Caco-2 (cell line): ENCODE data around the gene ZNF783. TPM values are rescaled to one million over a fixed set of nuclear protein-coding genes. Genes with fewer than 3 reads are reported as not detected.
"Not testable (repeated sequence)": the region's sequence is repeated elsewhere in the genome, so short reads cannot be mapped to it uniquely, and the experiment has no call there.

ENCODE experiments used
- BruUV-seq: library from RNA; stranded (reverse); fragments of 400-500 nt; replicated peaks from 2 replicates; lab custom pipeline; 2021; lab: Mats Ljungman, UMichigan
- CTCF ChIA-PET: fragments of 300-600 bp; sonication (Branson Sonifier 250); formaldehyde crosslinking; loops from one replicate; lab custom pipeline; 2022; ENCODE audit warnings: antibody characterized with exemption; lab: Charles Lee
- POLR2A ChIA-PET: fragments of 300-600 bp; sonication (Branson Sonifier 250); formaldehyde crosslinking; loops from one replicate; lab custom pipeline; 2022; ENCODE audit warnings: antibody characterized with exemption; lab: Charles Lee
- DNase-seq, 2 experiments: peaks; one replicate each; pipeline versions ENCODE4 v3.0.0 to v3.0.0-alpha.2; 2020 to 2022
- H3K27me3 ChIP-seq: replicated peaks from 2 replicates; pipeline ENCODE4 v1.6.0; 2011; ENCODE audit warnings: low read length; ENCODE audit not compliant: control insufficient read depth, insufficient read depth
- H3K36me3 ChIP-seq: 2 replicates; pipeline ENCODE4 v1.5.1; 2011; ENCODE audit warnings: low read length; ENCODE audit not compliant: control insufficient read depth, insufficient read depth
- H3K4me1 ChIP-seq: fragments of 250-450 bp; sonication (Bioruptor Pico); 2 replicates; pipeline ENCODE4 v1.5.1; 2020; ENCODE audit warnings: mild to moderate bottlenecking
- H3K4me3 ChIP-seq: 2 replicates; pipeline ENCODE4 v1.5.1; 2011; ENCODE audit warnings: low read depth, mild to moderate bottlenecking, control low read depth, low read length
- H3K9me3 ChIP-seq: fragments of 250-450 bp; sonication (Bioruptor Pico); 2 replicates; pipeline ENCODE4 v1.5.1; 2020; ENCODE audit warnings: mild to moderate bottlenecking, moderate library complexity
- H3K27ac Mint-ChIP-seq: one replicate; pipeline ENCODE4 v1.8.0; 2022; ENCODE audit warnings: mixed read lengths; ENCODE audit not compliant: unreplicated experiment
- H3K27me3 Mint-ChIP-seq: one replicate; pipeline ENCODE4 v1.8.0; 2022; ENCODE audit warnings: mixed read lengths; ENCODE audit not compliant: insufficient read depth, unreplicated experiment
- H3K36me3 Mint-ChIP-seq: one replicate; pipeline ENCODE4 v1.8.0; 2022; ENCODE audit warnings: mild to moderate bottlenecking, mixed read lengths; ENCODE audit not compliant: insufficient read depth, unreplicated experiment
- H3K4me1 Mint-ChIP-seq: one replicate; pipeline ENCODE4 v1.8.0; 2022; ENCODE audit warnings: low read depth, mixed read lengths; ENCODE audit not compliant: unreplicated experiment
- H3K4me3 Mint-ChIP-seq: one replicate; pipeline ENCODE4 v1.8.0; 2022; ENCODE audit warnings: mild to moderate bottlenecking, moderate library complexity, mixed read lengths; ENCODE audit not compliant: unreplicated experiment
- H3K9me3 Mint-ChIP-seq: one replicate; pipeline ENCODE4 v1.8.0; 2022; ENCODE audit warnings: mixed read lengths; ENCODE audit not compliant: unreplicated experiment
- intact Hi-C: fragments of 100-400 bp; cut with micrococcal nuclease; formaldehyde crosslinking; loops from one replicate; pipeline ENCODE4 v1.10.0; 2022; ENCODE audit not compliant: unreplicated experiment
- total RNA-seq: library from RNA; stranded (reverse); gene quantifications from 2 replicates; pipeline ENCODE4 v1.2.3, GENCODE V29; 2022
- TF ChIP-seq, protein P1 (sequence below), 2 experiments: fragments of 200-600 bp in 1 of 2; IDR thresholded peaks; 1 replicate in 1 of 2; 2 replicates in 1 of 2; pipeline versions ENCODE4 v1.5.1 to v1.8.0; 2011 to 2022; ENCODE audit warnings: antibody characterized with exemption in 1 of 2, control low read depth in 1 of 2, inconsistent platforms in 1 of 2, low read depth in 1 of 2, low read length in 1 of 2, mild to moderate bottlenecking in 1 of 2, moderate library complexity in 1 of 2; ENCODE audit not compliant: insufficient read depth in 1 of 2, severe bottlenecking in 1 of 2, unreplicated experiment in 1 of 2

Gene ZNF783
- total RNA-seq, 1 experiment from 2014 or later, result 27.3 TPM

DNA sequence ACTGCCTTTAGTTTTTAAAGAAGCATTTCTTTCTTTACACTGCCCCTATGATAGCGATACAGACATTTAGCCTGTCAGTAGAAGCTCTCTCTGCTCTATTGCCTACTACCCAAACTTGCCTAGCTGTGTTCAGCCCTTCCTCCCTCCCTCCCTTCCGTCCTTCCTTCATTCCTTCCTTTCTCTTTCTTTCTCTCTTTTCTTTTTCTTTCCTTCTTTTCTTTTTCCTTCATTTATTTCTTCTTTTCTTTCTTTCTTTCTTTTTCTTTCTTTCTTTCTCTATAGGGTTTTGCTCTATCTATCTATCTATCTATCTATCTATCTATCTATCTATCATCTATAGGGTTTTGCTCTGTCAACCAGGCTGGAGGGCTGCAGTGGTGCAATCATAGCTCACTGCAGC, 29.6 kb upstream of the ZNF783 start:
- CTCF ChIA-PET, result interaction anchor here (0.7 to 1.2 kb wide), 3 partner anchors 85 to 248 kb away, joined by 3 to 4 read pairs (median 3); partner anchors contain the start of gene ZNF398
- POLR2A ChIA-PET, result interaction anchor here (0.7 kb wide), 1 partner anchor 27 kb away, joined by 5 read pairs; no protein-coding TSS in a partner anchor
- H3K9me3 Mint-ChIP-seq, result no peaks in the 10 kb centered on the region
- intact Hi-C loops, result no loop called here
- DNase-seq, result no peak
- BruUV-seq, result no TSS peak
- peak overlapping the region; percentile 15 for H3K27ac Mint-ChIP-seq
- H3K27me3 ChIP-seq, result no peaks in the 10 kb centered on the region
- H3K9me3 ChIP-seq, result no peaks in the 10 kb centered on the region
- no peak overlapping the region for H3K4me3 ChIP-seq
- TF ChIP-seq, protein P1, sequence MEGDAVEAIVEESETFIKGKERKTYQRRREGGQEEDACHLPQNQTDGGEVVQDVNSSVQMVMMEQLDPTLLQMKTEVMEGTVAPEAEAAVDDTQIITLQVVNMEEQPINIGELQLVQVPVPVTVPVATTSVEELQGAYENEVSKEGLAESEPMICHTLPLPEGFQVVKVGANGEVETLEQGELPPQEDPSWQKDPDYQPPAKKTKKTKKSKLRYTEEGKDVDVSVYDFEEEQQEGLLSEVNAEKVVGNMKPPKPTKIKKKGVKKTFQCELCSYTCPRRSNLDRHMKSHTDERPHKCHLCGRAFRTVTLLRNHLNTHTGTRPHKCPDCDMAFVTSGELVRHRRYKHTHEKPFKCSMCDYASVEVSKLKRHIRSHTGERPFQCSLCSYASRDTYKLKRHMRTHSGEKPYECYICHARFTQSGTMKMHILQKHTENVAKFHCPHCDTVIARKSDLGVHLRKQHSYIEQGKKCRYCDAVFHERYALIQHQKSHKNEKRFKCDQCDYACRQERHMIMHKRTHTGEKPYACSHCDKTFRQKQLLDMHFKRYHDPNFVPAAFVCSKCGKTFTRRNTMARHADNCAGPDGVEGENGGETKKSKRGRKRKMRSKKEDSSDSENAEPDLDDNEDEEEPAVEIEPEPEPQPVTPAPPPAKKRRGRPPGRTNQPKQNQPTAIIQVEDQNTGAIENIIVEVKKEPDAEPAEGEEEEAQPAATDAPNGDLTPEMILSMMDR (IDR thresholded peaks at IDR 0.05; ENCODE audit: insufficient read depth in 1 of 2, low read depth in 1 of 2, low read length in 1 of 2, severe bottlenecking in 1 of 2, unreplicated experiment in 1 of 2), result no peak
- no peak overlapping the region for H3K4me3 Mint-ChIP-seq
- no peaks in the 10 kb centered on the region for H3K27me3 Mint-ChIP-seq
- no peaks in the 10 kb centered on the region for H3K4me1 ChIP-seq
- H3K36me3 ChIP-seq, result no peaks in the 10 kb centered on the region
- H3K4me1 Mint-ChIP-seq, result no peaks in the 10 kb centered on the region
- H3K36me3 Mint-ChIP-seq, result peaks cover 25% of the 10 kb centered on the region

DNA sequence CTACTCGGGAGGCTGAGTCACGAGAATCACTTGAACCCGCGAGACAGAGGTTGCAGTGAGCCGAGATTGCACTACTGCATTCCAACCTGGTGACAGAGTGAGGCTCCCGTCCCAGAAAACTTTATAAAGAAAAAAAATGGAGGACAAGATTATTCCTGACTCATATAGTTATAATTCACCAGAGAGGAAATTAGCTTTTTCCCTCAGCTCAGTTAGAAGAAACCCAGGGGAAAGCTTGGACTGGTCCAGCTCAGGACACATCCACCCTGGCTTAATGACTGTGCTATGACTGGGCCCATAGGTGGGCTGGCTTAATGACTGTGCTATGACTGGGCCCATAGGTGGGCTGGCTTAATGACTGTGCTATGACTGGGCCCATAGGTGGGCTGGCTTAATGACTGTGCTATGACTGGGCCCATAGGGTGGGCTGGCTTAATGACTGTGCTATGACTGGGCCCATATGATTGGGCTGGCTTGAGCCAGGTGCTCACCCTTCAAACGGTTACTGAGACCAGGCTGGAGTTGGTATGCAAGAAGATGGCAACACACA, 28.3 kb upstream of the ZNF783 start:
- BruUV-seq, H3K9me3 ChIP-seq, H3K4me1 ChIP-seq, H3K4me1 Mint-ChIP-seq, H3K4me3 ChIP-seq, intact Hi-C loops, POLR2A ChIA-PET, H3K27ac Mint-ChIP-seq, H3K9me3 Mint-ChIP-seq, DNase-seq, H3K27me3 Mint-ChIP-seq, H3K4me3 Mint-ChIP-seq, H3K27me3 ChIP-seq, H3K36me3 ChIP-seq: not testable (repeated sequence)
- H3K36me3 Mint-ChIP-seq, result peaks cover 24% of the 10 kb centered on the region
- CTCF ChIA-PET, result interaction anchor here (0.6 kb wide), 1 partner anchor 9 kb away, joined by 3 read pairs; no protein-coding TSS in a partner anchor

DNA sequence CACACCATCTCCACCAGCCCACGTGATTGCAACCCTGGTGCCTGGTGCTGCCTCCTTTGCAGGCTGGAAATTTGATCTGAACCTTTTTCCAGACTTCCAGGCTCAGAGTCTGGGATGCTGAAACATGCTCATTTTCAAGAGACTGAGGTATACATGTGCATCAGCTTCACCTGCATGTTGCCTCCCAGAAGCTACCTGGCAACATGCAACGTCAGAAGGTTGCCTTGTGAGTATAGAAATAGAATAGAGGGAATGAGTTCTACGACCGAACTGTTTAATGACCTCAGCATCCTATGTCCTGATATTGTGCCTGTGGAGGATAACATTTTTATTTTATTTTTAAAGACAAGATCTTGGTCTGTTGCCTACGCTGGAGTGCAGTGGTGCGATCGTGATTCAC, 24.5 kb upstream of the ZNF783 start:
- ChIA-PET CTCF (no interaction called here), POLR2A (no interaction called here)
- Mint-ChIP-seq H3K9me3 (peaks cover 3% of the 10 kb centered on the region), H3K27me3 (no peaks in the 10 kb centered on the region), H3K4me3 (no peak overlapping the region), H3K36me3 (peaks cover 13% of the 10 kb centered on the region), H3K4me1 (peaks cover 7% of the 10 kb centered on the region), H3K27ac (no peak overlapping the region)
- Histone ChIP-seq H3K4me3 (no peak overlapping the region), H3K9me3 (peaks cover 3% of the 10 kb centered on the region; the same call in 1 of the 2 replicates), H3K36me3 (no peaks in the 10 kb centered on the region), H3K4me1 (peaks cover 6% of the 10 kb centered on the region), H3K27me3 (no peaks in the 10 kb centered on the region)
- intact Hi-C loops, result no loop called here
- BruUV-seq, result no TSS peak
- DNase-seq, result no peak
- TF ChIP-seq, protein P1 (IDR thresholded peaks at IDR 0.05; ENCODE audit: insufficient read depth in 1 of 2, low read depth in 1 of 2, low read length in 1 of 2, severe bottlenecking in 1 of 2, unreplicated experiment in 1 of 2), result no peak
